Right atrium auricular region (tissue), 2 donors: ENCODE results near the gene TERT. TPM values are rescaled to one million over a fixed set of nuclear protein-coding genes. Genes with fewer than 3 reads are reported as not detected.

Experiments used
- DNase-seq: peaks from one replicate; pipeline ENCODE4 v3.0.0-alpha.2; 2019; ENCODE audit warnings: low spot score
- H3K27ac ChIP-seq, 2 donors: fragments of 200-600 bp; sonication (generic); 1 replicate in 1 of 2; 2 replicates in 1 of 2; pipeline ENCODE4 v1.5.1; 2016 to 2019
- H3K27me3 ChIP-seq, 2 donors: fragments of 200-600 bp; sonication (generic); one replicate each; pipeline versions ENCODE4 v1.5.1 to v1.6.0; 2017 to 2019
- H3K36me3 ChIP-seq: fragments of 200-600 bp; sonication (generic); one replicate; pipeline ENCODE4 v1.5.1; 2016
- H3K4me1 ChIP-seq, 2 donors: fragments of 200-600 bp; sonication (generic); one replicate each; pipeline versions ENCODE4 v1.5.1 to v1.6.0; 2017 to 2019
- H3K4me3 ChIP-seq, 2 donors: fragments of 200-600 bp; sonication (generic); 1 replicate in 1 of 2; 2 replicates in 1 of 2; pipeline ENCODE4 v1.5.1; 2017 to 2019; ENCODE audit warnings: mild to moderate bottlenecking in 1 of 2, moderate library complexity in 1 of 2
- H3K9me3 ChIP-seq, 2 donors: fragments of 200-600 bp; sonication (generic); one replicate each; pipeline ENCODE4 v1.5.1; 2019
- total RNA-seq, 2 donors: library from RNA; depleted of rRNA; stranded (reverse); fragments of >200 nt; gene quantifications; one replicate each; pipeline ENCODE4 v1.1.0, GENCODE V29; 2016
- TF ChIP-seq, protein P1 (sequence below), 2 donors: fragments of 200-600 bp; sonication (generic); IDR thresholded peaks; one replicate each; pipeline ENCODE4 v1.5.1; 2019; ENCODE audit warnings: antibody characterized with exemption in 2 of 2

TERT gene
- total RNA-seq, 2 donors from 2014 or later, result not detected

DNA sequence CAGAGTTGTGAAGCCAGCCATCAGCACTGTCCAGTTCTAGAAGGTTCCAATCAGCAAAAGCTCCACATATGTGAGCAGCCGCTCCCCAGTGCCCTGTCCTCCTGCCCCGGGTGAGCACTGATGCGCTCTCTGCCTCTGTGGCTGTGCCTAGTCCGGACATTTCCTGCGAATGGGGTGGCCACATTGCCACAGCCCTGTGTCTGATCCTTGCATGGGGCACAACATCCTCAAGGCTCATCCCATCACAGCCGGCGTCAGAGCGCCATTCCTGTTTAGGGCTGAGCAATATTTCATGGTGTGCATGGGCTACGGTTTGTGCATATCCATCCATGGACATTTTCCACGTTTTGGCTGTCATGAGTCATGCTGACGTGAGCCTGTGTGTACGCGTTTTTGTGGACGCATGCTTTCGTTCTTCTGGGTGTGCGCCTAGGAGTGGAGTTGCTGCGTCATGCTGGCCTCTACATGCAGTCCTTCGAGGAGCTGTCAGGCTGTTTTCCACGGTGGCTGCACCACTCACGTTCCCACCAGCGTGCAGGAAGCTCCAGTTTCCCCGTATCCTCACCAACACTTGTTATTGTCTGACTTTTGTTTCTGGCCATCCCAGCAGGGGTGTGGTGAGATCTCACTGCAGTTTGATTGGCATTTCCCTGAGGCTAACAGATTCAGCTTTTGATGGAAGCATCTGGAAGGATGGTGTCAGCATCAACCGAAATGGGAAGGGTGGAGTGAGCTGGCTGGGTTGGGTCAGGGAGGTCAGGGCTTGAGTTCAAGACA, 79.4 kb downstream of the TERT start:
- H3K9me3 ChIP-seq, result peaks cover 0 to 4% of the 10 kb centered on the region in 2 donors
- H3K4me3 ChIP-seq, result no peak overlapping the region
- H3K4me1 ChIP-seq, result no peaks in the 10 kb centered on the region
- DNase-seq, result no peak
- no peak overlapping the region for H3K27ac ChIP-seq
- H3K27me3 ChIP-seq, result no peaks in the 10 kb centered on the region
- TF ChIP-seq, protein P1, sequence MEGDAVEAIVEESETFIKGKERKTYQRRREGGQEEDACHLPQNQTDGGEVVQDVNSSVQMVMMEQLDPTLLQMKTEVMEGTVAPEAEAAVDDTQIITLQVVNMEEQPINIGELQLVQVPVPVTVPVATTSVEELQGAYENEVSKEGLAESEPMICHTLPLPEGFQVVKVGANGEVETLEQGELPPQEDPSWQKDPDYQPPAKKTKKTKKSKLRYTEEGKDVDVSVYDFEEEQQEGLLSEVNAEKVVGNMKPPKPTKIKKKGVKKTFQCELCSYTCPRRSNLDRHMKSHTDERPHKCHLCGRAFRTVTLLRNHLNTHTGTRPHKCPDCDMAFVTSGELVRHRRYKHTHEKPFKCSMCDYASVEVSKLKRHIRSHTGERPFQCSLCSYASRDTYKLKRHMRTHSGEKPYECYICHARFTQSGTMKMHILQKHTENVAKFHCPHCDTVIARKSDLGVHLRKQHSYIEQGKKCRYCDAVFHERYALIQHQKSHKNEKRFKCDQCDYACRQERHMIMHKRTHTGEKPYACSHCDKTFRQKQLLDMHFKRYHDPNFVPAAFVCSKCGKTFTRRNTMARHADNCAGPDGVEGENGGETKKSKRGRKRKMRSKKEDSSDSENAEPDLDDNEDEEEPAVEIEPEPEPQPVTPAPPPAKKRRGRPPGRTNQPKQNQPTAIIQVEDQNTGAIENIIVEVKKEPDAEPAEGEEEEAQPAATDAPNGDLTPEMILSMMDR (IDR thresholded peaks at IDR 0.05), result no peak
- H3K36me3 ChIP-seq, result no peaks in the 10 kb centered on the region

DNA sequence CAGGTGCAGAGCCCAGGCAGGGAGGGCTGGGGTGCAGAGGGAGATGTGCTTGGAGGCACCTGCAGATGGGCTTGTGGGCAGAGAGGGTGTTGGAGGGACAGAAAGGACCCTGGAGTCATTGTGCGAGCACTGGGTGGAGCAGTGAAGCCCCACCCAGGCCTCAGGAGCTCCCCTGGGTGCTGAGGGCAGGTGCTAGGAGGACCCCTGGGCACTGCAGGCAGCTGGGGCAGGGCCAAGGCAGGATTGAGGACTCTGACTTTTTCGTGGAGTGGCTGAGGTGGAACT, 80.0 kb downstream of the TERT start:
- Histone ChIP-seq H3K27me3 (no peaks in the 10 kb centered on the region), H3K4me3 (no peak overlapping the region), H3K9me3 (peaks cover 0 to 4% of the 10 kb centered on the region in 2 donors), H3K4me1 (no peaks in the 10 kb centered on the region), H3K27ac (no peak overlapping the region), H3K36me3 (no peaks in the 10 kb centered on the region)
- no peak for DNase-seq
- TF ChIP-seq, protein P1 (IDR thresholded peaks at IDR 0.05), result no peak

DNA sequence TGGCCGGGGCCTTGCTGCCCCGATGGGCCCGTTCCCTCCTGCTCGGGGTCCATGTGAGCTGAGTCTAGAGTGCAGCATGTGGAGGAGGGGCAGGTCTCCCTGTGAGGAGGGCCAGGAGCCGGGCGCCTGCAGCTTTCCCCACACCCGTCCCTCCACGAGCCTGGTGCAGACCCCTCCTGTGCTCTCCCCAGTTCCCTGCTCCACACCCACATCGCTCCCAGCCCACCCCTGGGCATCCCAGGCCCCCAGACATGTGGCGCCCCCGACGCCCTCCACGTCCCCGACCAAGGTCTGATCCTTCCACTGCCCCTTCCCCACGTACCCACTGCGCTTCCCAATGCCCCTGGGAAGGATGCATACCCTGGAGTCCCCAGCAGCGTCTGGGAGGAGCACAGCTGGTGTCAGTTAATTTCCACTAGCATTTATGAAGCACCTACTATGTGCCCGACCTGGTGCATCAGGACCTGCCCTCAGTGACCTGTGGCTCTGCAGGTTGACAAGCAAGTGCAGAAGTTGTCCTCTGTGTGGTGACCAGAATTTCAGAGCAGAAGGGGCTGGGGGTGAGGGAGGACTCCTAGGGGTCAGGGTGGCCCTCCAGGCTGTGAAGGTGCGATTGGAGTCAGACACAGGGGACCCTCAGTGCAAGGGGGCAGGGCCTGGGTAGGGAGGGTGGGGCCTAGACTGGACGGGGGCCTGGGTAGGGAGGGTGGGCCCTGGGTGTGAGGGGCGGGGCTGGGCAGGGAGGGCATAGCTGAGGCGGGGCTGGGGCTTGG, 80.5 kb downstream of the TERT start:
- Histone ChIP-seq H3K27me3 (no peaks in the 10 kb centered on the region), H3K27ac (no peak overlapping the region), H3K4me1 (no peaks in the 10 kb centered on the region), H3K4me3 (no peak overlapping the region), H3K36me3 (no peaks in the 10 kb centered on the region), H3K9me3 (peaks cover 0 to 4% of the 10 kb centered on the region in 2 donors)
- no peak for DNase-seq
- TF ChIP-seq, protein P1 (IDR thresholded peaks at IDR 0.05), result no peak

DNA sequence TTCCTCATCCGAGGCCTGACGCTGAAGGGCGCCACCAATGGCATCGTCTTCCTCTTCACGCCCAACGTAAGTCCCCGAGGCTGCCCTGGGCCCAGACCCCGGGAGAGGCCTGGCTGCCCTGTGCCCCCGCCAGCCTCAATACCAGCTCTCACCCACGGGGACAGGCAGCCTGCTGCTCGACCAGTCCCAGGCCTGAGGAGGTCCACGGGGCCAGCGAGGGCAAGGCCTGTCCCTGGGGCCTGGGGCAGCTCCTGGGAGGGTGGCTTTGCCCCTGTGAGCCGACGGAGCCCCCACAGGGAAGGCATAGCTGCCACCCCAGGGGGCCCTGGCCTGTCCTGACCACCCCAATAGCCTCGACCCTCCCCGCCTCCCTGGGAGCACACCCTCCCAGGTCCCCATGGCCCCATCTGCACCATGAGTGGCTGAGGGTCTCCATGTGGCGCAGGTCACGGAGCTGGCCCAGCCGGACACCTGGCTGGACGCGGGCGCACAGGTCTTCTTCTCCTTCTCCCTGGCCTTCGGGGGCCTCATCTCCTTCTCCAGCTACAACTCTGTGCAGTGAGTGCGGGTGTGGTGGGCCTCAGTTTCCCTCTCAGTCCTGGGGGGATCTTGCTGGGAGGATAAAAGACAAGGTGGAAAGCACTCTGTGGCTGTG, 81.2 kb downstream of the TERT start:
- DNase-seq, result no peak
- H3K27ac ChIP-seq, result no peak overlapping the region
- no peaks in the 10 kb centered on the region for H3K4me1 ChIP-seq
- H3K9me3 ChIP-seq, result peaks cover 0 to 4% of the 10 kb centered on the region in 2 donors
- no peaks in the 10 kb centered on the region for H3K36me3 ChIP-seq
- H3K27me3 ChIP-seq, result no peaks in the 10 kb centered on the region
- TF ChIP-seq, protein P1 (IDR thresholded peaks at IDR 0.05), result no peak
- no peak overlapping the region for H3K4me3 ChIP-seq

DNA sequence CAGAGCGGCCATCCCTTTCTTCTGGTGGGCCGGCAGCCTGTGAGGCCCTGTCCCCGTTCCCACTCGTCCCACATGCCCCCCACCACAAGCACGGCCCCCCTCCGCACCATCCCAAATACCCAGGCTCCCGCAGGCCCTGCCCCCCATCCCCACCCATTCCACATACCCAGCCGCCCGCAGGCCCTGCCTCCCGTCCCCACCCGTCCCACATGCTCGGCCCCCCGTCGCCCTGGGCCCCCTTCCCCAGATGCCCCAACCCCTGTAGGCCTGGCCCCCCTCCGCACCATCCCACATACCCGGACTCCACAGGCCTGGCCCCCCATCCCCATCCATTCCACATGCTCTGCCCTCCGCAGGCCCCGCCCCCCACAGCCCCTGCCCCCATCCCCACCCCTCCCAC, 82.0 kb downstream of the TERT start:
- no peaks in the 10 kb centered on the region for H3K27me3 ChIP-seq
- H3K9me3 ChIP-seq, result peaks cover 0 to 4% of the 10 kb centered on the region in 2 donors
- H3K36me3 ChIP-seq, result no peaks in the 10 kb centered on the region
- H3K4me1 ChIP-seq, result no peaks in the 10 kb centered on the region
- DNase-seq, result no peak
- no peak overlapping the region for H3K4me3 ChIP-seq
- no peak overlapping the region for H3K27ac ChIP-seq
- TF ChIP-seq, protein P1 (IDR thresholded peaks at IDR 0.05), result no peak
